HG03108 (cell line): ENCODE results near the gene PRAC2.
A peak's percentile ranks its signal among the peaks of the same experiment; 100 is the strongest.
"Not testable (repeated sequence)": the region's sequence is repeated elsewhere in the genome, so short reads cannot be mapped to it uniquely, and the experiment has no call there.

Experiments used
- ATAC-seq: cut with Tn5 transposase; IDR thresholded peaks from one replicate; pipeline ENCODE4 v1.9.1; 2021; ENCODE audit warnings: moderate library complexity; ENCODE audit not compliant: unreplicated experiment

The PRAC2 gene

DNA sequence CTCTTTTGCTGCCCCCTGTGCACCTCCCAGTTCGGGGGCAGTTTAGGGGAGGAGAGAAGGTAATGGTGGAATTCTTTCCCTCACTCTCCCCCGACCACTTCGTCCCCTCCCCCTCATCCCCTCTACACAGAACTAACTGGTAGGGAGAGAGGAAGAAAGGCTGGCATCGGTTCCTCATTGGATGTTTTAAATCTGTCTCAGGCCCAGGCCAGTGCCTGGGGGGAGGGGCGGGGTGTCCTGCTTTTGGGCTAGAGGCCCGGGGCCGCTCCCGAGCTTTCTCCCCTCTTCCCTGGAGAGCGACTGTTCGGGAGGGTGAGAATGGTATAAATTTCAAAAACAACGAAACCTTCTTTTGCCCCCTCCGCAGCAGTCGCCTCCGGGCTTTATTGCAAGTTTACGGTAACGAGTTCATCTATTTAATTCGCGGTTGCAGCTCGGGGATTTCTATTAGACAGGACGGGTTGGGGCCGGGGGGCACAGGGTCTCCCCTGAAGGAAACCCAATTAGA is at the start of gene PRAC2:
Gene PRAC2, plus strand, starts transcription at position 271 of the 508 bp plus-strand sequence. CDS start 1,226 bp downstream, outside the sequence.
- ATAC-seq: no peak

DNA sequence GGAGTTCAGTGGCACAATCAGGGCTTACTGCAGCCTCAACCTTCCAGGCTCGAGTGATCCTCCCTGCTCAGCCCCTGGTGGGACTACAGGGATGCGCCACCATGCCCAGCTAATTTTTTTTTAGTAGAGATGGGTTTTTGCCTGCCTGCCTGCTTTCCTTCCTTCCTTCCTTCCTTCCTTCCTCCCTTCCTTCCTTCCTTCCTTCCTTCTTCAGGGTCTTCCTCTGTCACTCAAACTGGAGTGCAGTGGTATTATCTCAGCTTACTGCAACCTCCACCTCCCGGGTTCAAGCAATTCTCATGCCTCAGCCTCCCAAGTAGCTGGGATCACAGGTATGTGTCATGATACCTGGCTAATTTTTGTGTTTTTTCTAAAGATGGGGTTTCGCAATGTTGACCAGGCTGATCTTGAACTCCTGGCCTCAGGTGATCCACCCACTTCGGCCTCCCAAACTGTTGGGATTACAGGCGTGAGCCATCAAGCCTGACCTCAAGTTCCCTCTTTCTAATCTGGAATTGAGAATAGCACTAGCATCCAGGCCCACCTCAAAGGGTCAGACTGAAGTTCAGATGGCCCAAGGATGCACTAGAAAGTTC is 45.9 kb upstream of the PRAC2 start:
- no peak for ATAC-seq

- ATAC-seq: peak; percentile 70
Measured at GRCh38 chr17:48678141-48678971, 44.6 kb upstream of the PRAC2 start.

GRCh38 chr17:48679385-48680096 is 43.4 kb upstream of the PRAC2 start:
- no peak for ATAC-seq

DNA sequence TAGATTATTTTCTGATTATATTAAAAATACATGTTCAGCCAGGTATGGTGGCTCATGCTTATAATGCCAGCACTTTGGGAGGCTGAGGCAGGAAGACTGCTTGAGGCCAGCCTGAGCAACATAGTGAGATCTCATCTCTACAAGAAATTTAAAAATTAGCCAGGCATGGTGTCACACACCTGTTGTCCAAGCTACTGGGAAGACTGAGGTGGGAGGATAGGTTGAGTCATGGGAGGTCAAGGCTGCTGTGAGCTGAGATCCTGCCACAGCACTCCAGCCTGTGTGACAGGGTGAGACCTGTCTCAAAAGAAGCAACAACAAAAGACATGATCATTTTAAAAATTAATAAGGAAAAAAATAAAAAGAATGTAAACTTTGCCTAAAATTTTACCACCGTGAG is 41.4 kb upstream of the PRAC2 start:
- ATAC-seq: no peak

- ATAC-seq: no peak
Measured at GRCh38 chr17:48690655-48691054, 32.3 kb upstream of the PRAC2 start.

GRCh38 chr17:48692049-48692448 is 30.9 kb upstream of the PRAC2 start:
- ATAC-seq: no peak

DNA sequence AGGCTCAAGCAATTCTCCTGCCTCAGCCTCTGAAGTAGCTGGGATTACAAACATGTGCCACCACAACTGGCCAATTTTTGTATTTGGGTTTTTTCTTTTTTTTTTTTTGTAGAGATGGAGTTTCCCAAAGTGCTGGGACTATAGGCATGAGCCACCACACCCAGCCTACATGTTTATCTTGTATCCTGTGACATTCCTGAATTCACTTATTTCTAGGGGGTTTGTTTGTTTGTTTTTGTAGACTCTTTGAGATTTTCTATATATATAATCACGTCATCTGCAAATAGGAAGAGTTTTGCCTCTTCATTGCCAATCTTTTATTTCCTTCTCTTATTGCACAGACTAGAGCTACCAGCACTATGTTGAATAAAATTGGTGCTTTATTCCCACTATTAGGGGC is 29.8 kb upstream of the PRAC2 start:
- no peak for ATAC-seq

- ATAC-seq: no peak
Measured at GRCh38 chr17:48701864-48702532, 21.0 kb upstream of the PRAC2 start.

DNA sequence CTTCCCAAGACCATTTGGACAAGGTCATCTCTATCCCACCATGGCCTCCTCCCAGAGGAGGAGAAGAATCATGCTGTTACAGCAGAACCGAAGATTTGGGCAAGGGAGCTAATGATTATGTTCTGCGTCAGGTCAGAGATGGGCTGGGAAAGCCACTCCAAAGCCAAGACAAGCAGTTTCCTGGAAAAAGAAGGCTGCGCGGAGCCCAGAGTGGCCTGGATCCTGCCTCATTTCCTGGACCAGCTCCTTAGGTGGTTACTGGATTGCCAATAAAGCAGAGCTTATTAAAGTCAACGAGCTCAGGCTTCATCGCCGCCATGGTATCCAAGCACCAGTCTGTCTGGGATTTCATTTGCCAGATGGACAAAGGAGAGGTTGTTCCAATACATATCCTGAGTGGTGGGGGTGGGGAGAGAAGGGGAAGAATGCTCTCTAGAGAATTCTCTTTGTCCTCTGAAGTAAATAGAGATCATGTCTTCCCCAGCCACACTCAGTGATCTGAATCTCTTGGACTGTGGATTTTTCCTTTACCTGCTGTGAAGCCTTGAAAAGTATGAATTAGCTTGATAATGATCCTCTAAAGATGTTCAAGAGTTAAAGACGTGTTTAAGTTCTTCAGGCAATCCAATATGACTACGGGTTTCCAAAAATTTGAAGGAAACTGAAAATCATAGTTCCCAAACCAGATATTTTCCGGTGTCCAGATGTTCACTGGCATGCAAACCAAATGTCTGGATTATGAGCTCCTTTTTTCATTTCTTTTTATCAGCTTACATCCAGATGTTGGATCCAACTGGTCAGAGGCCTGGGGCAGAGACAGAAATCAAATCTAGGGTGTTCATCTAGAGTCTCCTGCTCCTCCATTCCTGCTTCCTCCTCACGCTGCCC is 18.4 kb upstream of the PRAC2 start:
- no peak for ATAC-seq

DNA sequence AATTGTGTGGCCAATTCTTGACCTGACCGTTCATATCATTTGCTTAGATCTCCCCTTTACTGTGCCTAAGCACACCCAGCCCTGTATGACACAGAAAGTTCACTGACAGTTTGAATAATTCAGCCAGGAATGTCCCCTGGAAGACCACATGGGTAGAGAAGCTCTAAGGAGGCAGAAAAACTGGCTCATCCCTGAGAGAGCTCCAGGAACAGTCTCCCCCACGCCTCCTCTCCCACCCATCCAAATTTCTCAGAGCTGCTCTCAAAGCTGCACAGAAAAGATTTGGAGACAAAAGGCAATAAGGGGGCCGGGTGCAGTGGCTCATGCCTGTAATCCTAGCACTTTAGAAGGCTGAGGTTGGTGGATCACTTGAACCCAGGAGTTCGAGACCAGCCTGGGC is 11.9 kb upstream of the PRAC2 start:
- no peak for ATAC-seq

DNA sequence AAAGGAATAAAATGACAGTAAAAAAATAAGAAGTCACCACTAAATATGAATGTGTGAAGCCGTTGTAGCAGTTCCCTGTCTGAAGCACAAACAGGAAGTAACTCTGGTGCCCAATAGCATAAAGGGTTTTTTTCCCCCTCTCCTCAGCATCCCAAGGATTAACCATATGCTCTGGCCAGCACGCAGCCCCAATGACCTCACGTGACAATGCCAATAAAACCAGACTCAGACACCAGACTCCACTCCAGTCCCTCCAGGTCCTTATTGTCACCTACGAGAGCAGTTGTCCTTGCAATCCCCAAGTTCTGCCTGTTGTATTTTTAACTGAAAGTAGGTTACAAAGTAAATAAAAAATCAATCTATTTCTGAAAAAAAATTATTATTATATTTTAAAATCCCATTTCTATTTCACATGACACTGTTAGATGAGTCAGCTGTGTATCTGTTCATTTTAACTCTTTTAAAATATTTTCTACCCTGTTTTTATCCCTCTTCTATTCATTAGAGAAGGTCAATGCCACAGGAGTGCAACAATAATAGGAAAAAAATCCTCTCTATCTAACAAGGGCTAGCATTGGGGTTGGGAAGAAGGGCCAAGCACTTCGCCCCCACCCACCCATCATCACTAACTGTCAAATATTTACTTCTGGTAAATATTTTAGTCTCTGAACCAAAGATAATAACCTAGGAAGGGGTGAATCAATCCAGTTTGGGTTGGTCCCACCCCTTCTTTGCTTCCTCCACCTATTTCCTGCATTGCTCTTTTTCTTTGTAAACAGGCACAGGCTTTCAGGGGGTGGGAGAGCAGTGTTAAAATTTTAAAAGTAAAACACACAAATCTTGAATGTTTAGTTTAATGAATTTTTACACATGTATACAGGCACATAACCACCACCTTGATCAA is 7.2 kb upstream of the PRAC2 start:
- no peak for ATAC-seq

DNA sequence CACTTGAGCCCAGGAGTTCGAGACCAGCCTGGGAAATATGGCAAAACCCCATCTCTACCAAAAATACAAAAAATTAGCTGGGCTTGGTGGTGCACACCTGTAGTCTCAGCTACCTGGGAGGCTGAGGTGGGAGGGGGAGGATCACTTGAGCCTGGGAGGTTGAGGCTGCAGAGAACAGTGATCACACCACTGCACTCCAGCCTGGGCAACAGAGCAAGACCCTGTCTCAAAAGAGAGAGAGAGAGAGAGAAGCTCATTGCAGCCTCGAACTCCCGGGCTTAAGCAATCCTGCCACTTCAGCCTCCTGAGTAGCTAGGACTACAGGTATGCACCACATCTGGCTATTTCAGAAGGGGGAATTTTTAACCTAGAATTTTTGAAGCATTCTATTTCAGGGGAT is 6.4 kb upstream of the PRAC2 start:
- not testable (repeated sequence) for ATAC-seq

DNA sequence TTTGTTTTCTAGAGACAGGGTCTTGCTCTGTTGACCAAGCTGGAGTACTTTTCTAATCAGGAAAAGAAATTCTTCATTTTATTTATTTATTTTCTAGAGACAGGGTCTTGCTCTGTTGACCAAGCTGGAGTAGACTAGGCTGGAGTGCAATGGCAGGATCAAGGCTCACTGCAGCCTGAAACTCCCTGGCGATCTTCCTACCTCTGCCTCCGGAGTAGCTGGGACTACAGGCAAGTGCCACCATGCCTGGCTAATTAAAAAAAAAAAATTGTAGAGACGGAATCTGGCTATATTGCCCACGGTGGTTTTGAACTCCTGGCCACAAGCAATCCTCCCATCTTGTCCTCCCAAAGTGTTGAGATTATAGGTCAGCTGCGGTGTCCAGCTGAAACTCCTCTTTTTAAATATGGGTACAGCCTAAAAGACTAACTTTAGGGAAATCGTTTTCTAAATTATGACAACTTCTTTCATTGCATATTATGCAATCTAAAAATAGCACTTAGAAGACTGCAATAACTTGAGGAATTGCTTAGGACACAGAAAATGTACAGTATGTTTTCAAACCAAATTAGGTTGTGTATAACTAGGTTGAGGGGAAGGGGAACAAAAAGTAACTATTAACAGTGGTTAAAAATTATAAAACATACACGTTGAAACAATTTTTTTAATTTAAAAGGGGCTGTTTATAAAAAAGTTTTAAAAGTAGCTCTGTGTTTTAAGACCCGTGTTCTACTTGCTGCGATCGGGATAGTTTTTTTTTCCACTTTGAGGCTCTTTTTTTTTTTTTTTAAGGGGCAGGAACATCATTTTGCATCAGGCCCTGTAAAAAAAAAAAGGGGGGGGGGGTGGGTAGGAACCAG is 5.4 kb upstream of the PRAC2 start:
- no peak for ATAC-seq

- ATAC-seq: no peak
Measured at GRCh38 chr17:48718227-48718760, 4.7 kb upstream of the PRAC2 start.

DNA sequence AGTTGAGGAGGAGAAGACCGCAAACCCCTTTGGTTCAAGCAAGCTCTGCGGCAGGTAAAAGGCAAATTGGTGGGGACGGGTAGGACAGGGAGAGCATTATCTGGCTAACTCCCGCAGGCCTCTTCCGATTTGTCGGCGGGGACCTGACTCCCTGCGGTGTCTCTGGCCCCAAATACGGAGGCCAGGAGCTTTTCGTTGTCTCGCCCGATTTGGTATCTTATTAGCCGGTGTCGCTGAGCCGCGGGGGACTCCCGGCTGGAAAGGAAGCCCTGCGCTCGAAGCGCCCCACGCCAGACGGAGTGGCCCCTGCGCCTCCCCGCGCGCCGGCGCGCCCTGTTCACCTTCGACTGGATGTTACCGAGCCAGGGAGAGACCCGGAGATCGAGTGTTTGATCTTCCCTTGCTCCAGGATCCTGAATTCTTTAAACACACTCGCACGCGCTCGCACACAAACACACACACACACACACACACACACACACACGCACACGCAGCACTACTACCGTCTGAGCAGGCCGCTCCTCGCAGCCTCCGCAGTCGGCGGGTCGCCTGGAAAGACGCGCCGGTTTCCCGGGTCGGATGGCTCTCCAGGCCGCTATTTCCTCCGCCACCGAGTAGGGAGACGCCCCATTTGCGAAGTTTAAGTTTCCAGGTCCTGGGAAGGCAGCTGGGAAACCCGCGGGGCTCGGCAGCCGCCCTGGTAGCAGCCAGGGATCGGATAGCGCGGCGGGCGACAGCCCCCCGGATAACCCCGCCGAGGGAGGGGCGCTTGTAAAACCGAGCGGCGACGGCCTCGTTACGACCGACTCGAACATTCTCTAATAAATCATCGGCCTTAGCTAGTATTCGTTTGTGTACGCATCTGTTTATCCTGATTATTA is 4.0 kb upstream of the PRAC2 start:
- no peak for ATAC-seq
